NB4 (cell line): ENCODE results near the gene DSCAM.

Experiments used
- DNase-seq: peaks from one replicate; pipeline ENCODE4 v3.0.0; 2010; ENCODE audit warnings: low read depth
- H3K4me3 ChIP-seq: one replicate; pipeline ENCODE4 v1.5.1; 2011; ENCODE audit warnings: mild to moderate bottlenecking, low read depth, low read length, moderate library complexity
- MYC ChIP-seq: IDR thresholded peaks from 2 replicates; pipeline ENCODE4 v1.6.1; 2011; ENCODE audit warnings: low read depth, low read length
- POLR2A ChIP-seq: IDR thresholded peaks from 2 replicates; pipeline ENCODE4 v1.6.1; 2011; ENCODE audit warnings: mild to moderate bottlenecking; ENCODE audit not compliant: insufficient read length; ENCODE audit errors: extremely low read depth
- TF ChIP-seq, protein P1 (sequence below): IDR thresholded peaks from 2 replicates; pipeline ENCODE4 v1.6.1; 2011; ENCODE audit warnings: low read depth, low read length
- TF ChIP-seq, protein P2 (sequence below): IDR thresholded peaks from one replicate; pipeline ENCODE4 v1.5.1; 2012; ENCODE audit warnings: low read depth, low read length

The DSCAM gene

GRCh38 chr21:40294345-40294744 is 552.6 kb downstream of the DSCAM start:
- no peak for DNase-seq
- TF ChIP-seq, protein P1, sequence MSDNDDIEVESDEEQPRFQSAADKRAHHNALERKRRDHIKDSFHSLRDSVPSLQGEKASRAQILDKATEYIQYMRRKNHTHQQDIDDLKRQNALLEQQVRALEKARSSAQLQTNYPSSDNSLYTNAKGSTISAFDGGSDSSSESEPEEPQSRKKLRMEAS, result no peak
- TF ChIP-seq, protein P2, sequence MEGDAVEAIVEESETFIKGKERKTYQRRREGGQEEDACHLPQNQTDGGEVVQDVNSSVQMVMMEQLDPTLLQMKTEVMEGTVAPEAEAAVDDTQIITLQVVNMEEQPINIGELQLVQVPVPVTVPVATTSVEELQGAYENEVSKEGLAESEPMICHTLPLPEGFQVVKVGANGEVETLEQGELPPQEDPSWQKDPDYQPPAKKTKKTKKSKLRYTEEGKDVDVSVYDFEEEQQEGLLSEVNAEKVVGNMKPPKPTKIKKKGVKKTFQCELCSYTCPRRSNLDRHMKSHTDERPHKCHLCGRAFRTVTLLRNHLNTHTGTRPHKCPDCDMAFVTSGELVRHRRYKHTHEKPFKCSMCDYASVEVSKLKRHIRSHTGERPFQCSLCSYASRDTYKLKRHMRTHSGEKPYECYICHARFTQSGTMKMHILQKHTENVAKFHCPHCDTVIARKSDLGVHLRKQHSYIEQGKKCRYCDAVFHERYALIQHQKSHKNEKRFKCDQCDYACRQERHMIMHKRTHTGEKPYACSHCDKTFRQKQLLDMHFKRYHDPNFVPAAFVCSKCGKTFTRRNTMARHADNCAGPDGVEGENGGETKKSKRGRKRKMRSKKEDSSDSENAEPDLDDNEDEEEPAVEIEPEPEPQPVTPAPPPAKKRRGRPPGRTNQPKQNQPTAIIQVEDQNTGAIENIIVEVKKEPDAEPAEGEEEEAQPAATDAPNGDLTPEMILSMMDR, result no peak
- TF ChIP-seq MYC (no peak), POLR2A (no peak)
- H3K4me3 ChIP-seq, result no peak overlapping the region

DNA sequence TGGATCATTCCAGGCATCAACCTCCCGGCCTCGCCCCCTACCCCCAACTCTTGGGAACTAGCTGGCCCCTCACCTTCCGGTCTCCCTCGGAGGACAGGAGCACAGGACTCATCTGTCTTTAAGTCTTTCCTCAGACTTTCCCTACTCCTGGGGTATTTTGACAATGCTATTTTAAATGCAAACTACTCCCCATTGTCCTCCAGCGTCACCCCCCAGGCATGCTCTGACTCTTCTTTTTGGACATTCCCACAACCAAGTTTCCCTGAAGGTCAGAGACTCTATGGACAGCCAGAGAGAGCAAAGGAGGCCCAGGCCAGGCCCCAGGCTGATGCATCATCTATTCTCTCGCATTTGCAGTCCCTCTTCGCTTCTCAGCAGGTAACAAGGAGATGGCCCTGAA is 555.4 kb downstream of the DSCAM start:
- no peak for DNase-seq
- TF ChIP-seq, protein P2, result no peak
- TF ChIP-seq POLR2A (no peak), MYC (no peak)
- TF ChIP-seq, protein P1, result no peak
- H3K4me3 ChIP-seq, result no peak overlapping the region

- no peak for DNase-seq
- TF ChIP-seq, protein P2, result no peak
- no peak for TF ChIP-seq MYC
- TF ChIP-seq, protein P1, result no peak
- no peak for TF ChIP-seq POLR2A
- no peak overlapping the region for H3K4me3 ChIP-seq
Measured at GRCh38 chr21:40284409-40284808, 562.5 kb downstream of the DSCAM start.

- H3K4me3 ChIP-seq, result no peak overlapping the region
- no peak for DNase-seq
- TF ChIP-seq POLR2A (no peak), MYC (no peak)
- TF ChIP-seq, protein P1, result no peak
- TF ChIP-seq, protein P2, result no peak
Measured at GRCh38 chr21:40282912-40283886, 563.8 kb downstream of the DSCAM start.

GRCh38 chr21:40278345-40278744 is 568.6 kb downstream of the DSCAM start:
- DNase-seq, result no peak
- H3K4me3 ChIP-seq, result no peak overlapping the region
- TF ChIP-seq, protein P1, result no peak
- TF ChIP-seq MYC (no peak), POLR2A (no peak)
- TF ChIP-seq, protein P2, result no peak
